Fibroblast of lung (primary cell): ENCODE measurements around the gene RAB11FIP3. TPM values are rescaled to one million over a fixed set of nuclear protein-coding genes. Genes with fewer than 3 reads are reported as not detected.

Experiments
- DNase-seq, 2 donors: peaks; one replicate each; pipeline versions ENCODE4 v3.0.0 to v3.0.0-alpha.2; 2010; ENCODE audit warnings: low read depth in 2 of 2
- H2AFZ ChIP-seq: 2 replicates; pipeline ENCODE4 v1.5.1; 2012; ENCODE audit warnings: low read length, control low read depth, inconsistent platforms
- H3K27ac ChIP-seq: 2 replicates; pipeline ENCODE4 v1.5.1; 2011; ENCODE audit warnings: low read length, control low read depth; ENCODE audit not compliant: insufficient read depth
- H3K27me3 ChIP-seq: 2 replicates; pipeline ENCODE4 v1.5.1; 2011; ENCODE audit warnings: mild to moderate bottlenecking, low read length; ENCODE audit not compliant: control insufficient read depth, insufficient read depth
- H3K36me3 ChIP-seq: 2 replicates; pipeline ENCODE4 v1.5.1; 2011; ENCODE audit warnings: low read length; ENCODE audit not compliant: control insufficient read depth, insufficient read depth
- H3K4me1 ChIP-seq: 2 replicates; pipeline ENCODE4 v1.5.1; 2011; ENCODE audit warnings: low read length; ENCODE audit not compliant: control insufficient read depth, insufficient read depth; ENCODE audit errors: extremely low read depth
- H3K4me2 ChIP-seq: 2 replicates; pipeline ENCODE4 v1.5.1; 2011; ENCODE audit warnings: low read length, control low read depth; ENCODE audit not compliant: insufficient read depth; ENCODE audit errors: extremely low read depth
- H3K4me3 ChIP-seq, 4 experiments: fragments of 200-600 bp in 1 of 4; sonication (generic) in 1 of 4; replicated peaks in 1 of 4; 2 replicates each; pipeline ENCODE4 v1.5.1; 2011 to 2016; ENCODE audit warnings: low read length in 4 of 4, low read depth in 3 of 4, mild to moderate bottlenecking in 3 of 4, control low read depth in 2 of 4, inconsistent platforms in 1 of 4, mixed read lengths in 1 of 4; ENCODE audit not compliant: insufficient read depth in 1 of 4; ENCODE audit errors: control extremely low read depth in 1 of 4
- H3K79me2 ChIP-seq: 2 replicates; pipeline ENCODE4 v1.5.1; 2012; ENCODE audit warnings: mild to moderate bottlenecking, low read length, inconsistent platforms; ENCODE audit not compliant: control insufficient read depth, insufficient read depth
- H3K9ac ChIP-seq: 2 replicates; pipeline ENCODE4 v1.5.1; 2011; ENCODE audit warnings: mild to moderate bottlenecking, low read length, control low read depth; ENCODE audit not compliant: insufficient read depth
- H3K9me3 ChIP-seq: 2 replicates; pipeline ENCODE4 v1.5.1; 2012; ENCODE audit warnings: low read depth, low read length; ENCODE audit not compliant: control insufficient read depth, insufficient read depth
- H4K20me1 ChIP-seq: 2 replicates; pipeline ENCODE4 v1.5.1; 2011; ENCODE audit warnings: low read length; ENCODE audit not compliant: control insufficient read depth, insufficient read depth; ENCODE audit errors: extremely low read depth
- EZH2 ChIP-seq: IDR thresholded peaks from 2 replicates; pipeline ENCODE4 v1.5.1; 2012; ENCODE audit warnings: low read length, control low read depth, mild to moderate bottlenecking; ENCODE audit errors: missing control alignments
- polyA plus RNA-seq, 2 donors: library from polyadenylated mRNA; depleted of rRNA in 1 of 2; stranded (reverse) in 1 of 2; unstranded in 1 of 2; fragments of >200 nt; gene quantifications; 2 replicates each; pipeline ENCODE4 v1.2.1, GENCODE V29; 2011 to 2012; ENCODE audit warnings: missing spikeins in 1 of 2
- total RNA-seq: library from RNA; depleted of rRNA; stranded (reverse); fragments of >200 nt; gene quantifications from 2 replicates; pipeline ENCODE4 v1.2.1, GENCODE V29; 2014
- TF ChIP-seq, protein P1 (sequence below), 2 donors: IDR thresholded peaks in 1 of 2; conservative IDR thresholded peaks in 1 of 2; 1 replicate in 1 of 2; 2 replicates in 1 of 2; pipeline ENCODE4 v1.5.1; 2011 to 2012; ENCODE audit warnings: low read length in 2 of 2, control low read depth in 1 of 2, inconsistent platforms in 1 of 2, low read depth in 1 of 2, mild to moderate bottlenecking in 1 of 2

The RAB11FIP3 gene
- total and polyA plus RNA-seq, 2 donors (not counting 1 experiment from before 2014, with no cell fraction given), result 7.3 to 22.1 TPM

DNA sequence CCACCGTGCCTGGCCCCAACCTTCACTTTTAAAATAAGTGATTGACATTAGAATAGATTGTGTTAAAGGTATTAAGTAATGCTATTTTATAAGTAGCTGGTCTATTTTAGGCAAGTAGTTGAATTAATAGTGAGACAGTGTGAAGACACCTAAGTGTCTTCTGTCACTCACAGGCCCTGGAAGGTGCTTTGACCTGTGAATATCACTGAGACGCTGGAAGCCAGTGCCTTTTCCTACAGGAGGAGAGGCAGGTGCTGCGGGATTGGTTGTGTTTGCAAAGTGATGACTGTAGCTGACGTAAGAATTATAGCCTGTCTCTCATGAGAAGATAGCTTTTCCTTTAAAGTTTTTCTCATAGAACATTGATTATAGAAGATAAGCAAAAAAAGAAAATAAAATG, 45.0 kb downstream of the RAB11FIP3 start:
- no peaks in the 10 kb centered on the region for H3K79me2 ChIP-seq
- no peak overlapping the region for H3K9ac ChIP-seq
- TF ChIP-seq EZH2, result no peak
- TF ChIP-seq, protein P1, sequence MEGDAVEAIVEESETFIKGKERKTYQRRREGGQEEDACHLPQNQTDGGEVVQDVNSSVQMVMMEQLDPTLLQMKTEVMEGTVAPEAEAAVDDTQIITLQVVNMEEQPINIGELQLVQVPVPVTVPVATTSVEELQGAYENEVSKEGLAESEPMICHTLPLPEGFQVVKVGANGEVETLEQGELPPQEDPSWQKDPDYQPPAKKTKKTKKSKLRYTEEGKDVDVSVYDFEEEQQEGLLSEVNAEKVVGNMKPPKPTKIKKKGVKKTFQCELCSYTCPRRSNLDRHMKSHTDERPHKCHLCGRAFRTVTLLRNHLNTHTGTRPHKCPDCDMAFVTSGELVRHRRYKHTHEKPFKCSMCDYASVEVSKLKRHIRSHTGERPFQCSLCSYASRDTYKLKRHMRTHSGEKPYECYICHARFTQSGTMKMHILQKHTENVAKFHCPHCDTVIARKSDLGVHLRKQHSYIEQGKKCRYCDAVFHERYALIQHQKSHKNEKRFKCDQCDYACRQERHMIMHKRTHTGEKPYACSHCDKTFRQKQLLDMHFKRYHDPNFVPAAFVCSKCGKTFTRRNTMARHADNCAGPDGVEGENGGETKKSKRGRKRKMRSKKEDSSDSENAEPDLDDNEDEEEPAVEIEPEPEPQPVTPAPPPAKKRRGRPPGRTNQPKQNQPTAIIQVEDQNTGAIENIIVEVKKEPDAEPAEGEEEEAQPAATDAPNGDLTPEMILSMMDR (conservative IDR thresholded peaks at IDR 0.05 in 1 of 2, IDR thresholded peaks at IDR 0.05 in 1 of 2; ENCODE audit: low read depth in 1 of 2, low read length in 2 of 2), result no peak
- H2AFZ ChIP-seq, result no peak overlapping the region
- no peaks in the 10 kb centered on the region for H3K36me3 ChIP-seq
- H3K27me3 ChIP-seq, result no peaks in the 10 kb centered on the region
- no peak overlapping the region for H3K27ac ChIP-seq
- H3K4me1 ChIP-seq, result no peaks in the 10 kb centered on the region
- H3K4me2 ChIP-seq, result no peak overlapping the region
- H3K4me3 ChIP-seq, result no peak overlapping the region
- H3K9me3 ChIP-seq, result no peaks in the 10 kb centered on the region
- DNase-seq, result no peak
- no peaks in the 10 kb centered on the region for H4K20me1 ChIP-seq

DNA sequence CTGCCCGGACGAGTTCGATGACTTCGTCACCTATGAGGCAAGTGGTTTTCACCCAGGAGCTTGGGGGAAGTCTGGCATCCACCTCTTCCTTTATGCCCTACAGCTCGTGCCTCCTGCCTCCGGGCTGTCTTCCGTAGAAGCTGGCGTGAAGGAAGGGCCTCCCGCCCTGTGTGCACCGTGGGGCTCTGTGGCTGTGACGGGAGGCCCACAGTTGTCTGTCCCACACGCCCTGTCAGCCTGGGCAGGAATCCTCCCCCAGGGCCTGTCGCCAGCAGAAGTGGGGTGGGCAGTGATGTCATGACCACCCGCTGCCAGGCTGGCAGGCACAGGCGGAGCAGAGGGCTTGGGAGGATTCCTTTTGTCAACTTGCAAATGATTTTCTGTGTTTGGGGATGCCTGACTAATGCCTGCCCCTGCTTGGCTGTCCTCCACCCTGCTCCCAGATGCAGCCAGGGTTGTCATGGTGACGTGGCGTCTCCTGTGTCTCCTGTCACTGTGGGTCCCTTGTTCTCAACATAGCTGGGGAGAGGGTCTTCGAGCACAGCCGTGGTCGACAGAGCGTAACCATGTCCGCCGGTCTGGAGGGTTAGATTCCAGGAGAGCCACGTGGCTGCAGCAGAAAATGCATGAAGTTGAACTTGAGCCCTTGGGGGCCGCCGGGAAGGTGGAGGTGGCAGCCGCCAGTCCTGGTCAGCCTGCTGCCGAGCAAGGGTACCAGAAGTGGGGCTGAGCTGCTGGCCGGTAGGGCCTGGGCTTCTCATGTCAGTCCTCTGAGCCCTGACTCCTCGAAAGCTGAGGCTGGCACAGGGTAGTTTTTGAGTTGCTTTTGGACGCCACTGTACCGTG, 46.1 kb downstream of the RAB11FIP3 start:
- Histone ChIP-seq H4K20me1 (no peaks in the 10 kb centered on the region), H3K4me2 (no peak overlapping the region), H3K9ac (no peak overlapping the region), H3K36me3 (no peaks in the 10 kb centered on the region), H3K4me3 (no peak overlapping the region), H3K79me2 (no peaks in the 10 kb centered on the region), H3K4me1 (no peaks in the 10 kb centered on the region), H3K27me3 (no peaks in the 10 kb centered on the region), H2AFZ (no peak overlapping the region), H3K27ac (no peak overlapping the region), H3K9me3 (no peaks in the 10 kb centered on the region)
- TF ChIP-seq, protein P1 (conservative IDR thresholded peaks at IDR 0.05 in 1 of 2, IDR thresholded peaks at IDR 0.05 in 1 of 2; ENCODE audit: low read depth in 1 of 2, low read length in 2 of 2), result no peak
- TF ChIP-seq EZH2, result no peak
- DNase-seq, result peak; percentile 23 to 66

DNA sequence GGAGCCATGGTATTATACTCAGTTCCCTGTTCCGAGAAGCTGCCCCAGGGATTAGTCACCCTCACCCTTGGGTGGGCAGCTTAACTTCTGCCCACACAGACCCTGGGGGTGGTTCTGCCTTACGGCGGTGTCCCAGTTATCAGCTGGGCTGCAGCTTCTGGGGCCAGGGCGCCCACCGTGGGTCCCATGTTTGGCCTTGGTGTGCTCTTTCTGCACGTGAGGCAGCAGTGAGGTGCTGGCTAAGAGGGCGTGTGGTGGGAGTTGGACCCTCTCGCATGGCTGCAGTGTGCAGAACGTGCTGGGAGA, 46.7 kb downstream of the RAB11FIP3 start:
- Histone ChIP-seq H3K36me3 (no peaks in the 10 kb centered on the region), H3K27me3 (no peaks in the 10 kb centered on the region), H3K4me3 (no peak overlapping the region), H3K27ac (no peak overlapping the region), H3K4me1 (no peaks in the 10 kb centered on the region), H3K9me3 (no peaks in the 10 kb centered on the region), H4K20me1 (no peaks in the 10 kb centered on the region), H3K79me2 (no peaks in the 10 kb centered on the region), H3K4me2 (no peak overlapping the region), H3K9ac (no peak overlapping the region), H2AFZ (no peak overlapping the region)
- DNase-seq, result no peak
- TF ChIP-seq, protein P1 (conservative IDR thresholded peaks at IDR 0.05 in 1 of 2, IDR thresholded peaks at IDR 0.05 in 1 of 2; ENCODE audit: low read depth in 1 of 2, low read length in 2 of 2), result no peak
- TF ChIP-seq EZH2, result no peak
